Activated CD8-positive, alpha-beta T cell treated with anti-CD3 and anti-CD28 coated beads for 36 hours (primary cell): ENCODE measurements around the gene TRAK1. TPM values are rescaled to one million over a fixed set of nuclear protein-coding genes. Genes with fewer than 3 reads are reported as not detected.
A peak's percentile ranks its signal among the peaks of the same experiment; 100 is the strongest.

Source experiments
- ATAC-seq: fragments of 200-7000 bp; cut with Tn5 transposase; one replicate; pipeline ENCODE4 v1.10.0; 2021; ENCODE audit warnings: mild to moderate bottlenecking, moderate library complexity
- CTCF ChIA-PET: fragments of 350-600 bp; sonication (Branson Sonifier 250); formaldehyde crosslinking; loops from one replicate; lab custom pipeline; 2021; ENCODE audit warnings: antibody characterized with exemption; lab: Charles Lee
- POLR2A ChIA-PET: fragments of 350-600 bp; sonication (Branson Sonifier 250); formaldehyde crosslinking; loops from one replicate; lab custom pipeline; 2021; ENCODE audit warnings: antibody characterized with exemption; lab: Charles Lee
- DNase-seq: peaks from one replicate; pipeline ENCODE4 v3.0.0-alpha.2; 2020
- H3K27ac Mint-ChIP-seq: one replicate; pipeline ENCODE4 v1.8.0; 2021; ENCODE audit warnings: mild to moderate bottlenecking, mixed read lengths
- H3K27me3 Mint-ChIP-seq: one replicate; pipeline ENCODE4 v1.8.0; 2021; ENCODE audit warnings: mixed read lengths
- H3K36me3 Mint-ChIP-seq: one replicate; pipeline ENCODE4 v1.8.0; 2021; ENCODE audit warnings: low read depth, mixed read lengths
- H3K4me1 Mint-ChIP-seq: one replicate; pipeline ENCODE4 v1.8.0; 2021; ENCODE audit warnings: low read depth, mixed read lengths
- H3K4me3 Mint-ChIP-seq: one replicate; pipeline ENCODE4 v1.8.0; 2021; ENCODE audit warnings: mild to moderate bottlenecking, moderate library complexity, mixed read lengths
- H3K9me3 Mint-ChIP-seq: one replicate; pipeline ENCODE4 v1.8.0; 2021; ENCODE audit warnings: mixed read lengths
- intact Hi-C: fragments of 100-400 bp; cut with micrococcal nuclease; formaldehyde crosslinking; loops from one replicate; pipeline ENCODE4 v1.10.0; 2022
- total RNA-seq, 2 experiments: library from RNA; stranded (reverse); gene quantifications; one replicate each; pipeline ENCODE4 v1.2.3, GENCODE V29; 2021
- TF ChIP-seq, protein P1 (sequence below): fragments of 200-600 bp; IDR thresholded peaks from one replicate; pipeline ENCODE4 v1.8.0; 2022; ENCODE audit warnings: antibody characterized with exemption, mild to moderate bottlenecking

The TRAK1 gene
- total RNA-seq, 2 experiments from 2014 or later = 24.1 to 24.3 TPM

DNA sequence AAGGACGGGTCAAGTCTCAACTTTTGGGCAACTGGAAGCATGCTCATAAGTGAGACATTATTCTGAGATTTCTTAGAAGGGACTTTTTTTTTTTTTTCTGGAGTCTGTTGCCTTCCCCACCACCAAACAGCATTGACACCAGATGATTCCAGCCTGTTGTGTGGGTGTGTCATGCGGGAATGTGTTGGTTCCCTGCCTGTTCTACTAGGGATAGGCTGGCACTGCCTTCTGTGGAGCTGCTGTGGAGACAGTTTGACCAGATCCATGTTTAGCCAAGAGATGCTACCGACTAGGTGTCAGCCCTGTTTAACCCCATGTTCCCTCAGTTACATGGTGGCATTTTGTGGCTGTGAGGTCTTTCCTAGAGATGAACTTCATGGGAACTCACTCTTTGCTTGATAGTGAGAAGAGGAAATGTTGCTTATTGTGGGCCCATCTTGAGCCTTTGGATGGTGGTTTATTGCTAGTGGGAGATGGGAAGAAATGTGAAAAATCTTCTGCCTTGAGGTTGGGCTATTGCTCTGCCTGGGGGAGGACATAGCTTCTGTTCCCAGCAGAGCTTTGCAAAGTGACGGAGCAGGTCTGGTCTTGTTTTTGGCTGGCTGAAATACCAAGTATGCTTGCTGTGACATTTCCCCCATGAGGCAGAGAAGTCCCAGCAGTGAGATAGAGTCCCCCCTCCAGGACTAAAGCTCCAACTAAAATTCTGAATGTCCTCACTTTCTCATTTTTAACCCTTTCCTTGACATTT lies 31.3 kb downstream of the TRAK1 start:
- ChIA-PET POLR2A (no interaction called here), CTCF (interaction anchor here (2.0 kb wide), 1 partner anchor 69 kb away, joined by 7 read pairs; no protein-coding TSS in a partner anchor)
- no peak for DNase-seq
- Mint-ChIP-seq H3K27me3 (no peaks in the 10 kb centered on the region), H3K4me3 (no peak overlapping the region), H3K4me1 (peaks cover 27% of the 10 kb centered on the region), H3K36me3 (peaks cover 15% of the 10 kb centered on the region), H3K27ac (no peak overlapping the region), H3K9me3 (no peaks in the 10 kb centered on the region)
- intact Hi-C loops = no loop called here
- no peak for ATAC-seq
- TF ChIP-seq, protein P1, sequence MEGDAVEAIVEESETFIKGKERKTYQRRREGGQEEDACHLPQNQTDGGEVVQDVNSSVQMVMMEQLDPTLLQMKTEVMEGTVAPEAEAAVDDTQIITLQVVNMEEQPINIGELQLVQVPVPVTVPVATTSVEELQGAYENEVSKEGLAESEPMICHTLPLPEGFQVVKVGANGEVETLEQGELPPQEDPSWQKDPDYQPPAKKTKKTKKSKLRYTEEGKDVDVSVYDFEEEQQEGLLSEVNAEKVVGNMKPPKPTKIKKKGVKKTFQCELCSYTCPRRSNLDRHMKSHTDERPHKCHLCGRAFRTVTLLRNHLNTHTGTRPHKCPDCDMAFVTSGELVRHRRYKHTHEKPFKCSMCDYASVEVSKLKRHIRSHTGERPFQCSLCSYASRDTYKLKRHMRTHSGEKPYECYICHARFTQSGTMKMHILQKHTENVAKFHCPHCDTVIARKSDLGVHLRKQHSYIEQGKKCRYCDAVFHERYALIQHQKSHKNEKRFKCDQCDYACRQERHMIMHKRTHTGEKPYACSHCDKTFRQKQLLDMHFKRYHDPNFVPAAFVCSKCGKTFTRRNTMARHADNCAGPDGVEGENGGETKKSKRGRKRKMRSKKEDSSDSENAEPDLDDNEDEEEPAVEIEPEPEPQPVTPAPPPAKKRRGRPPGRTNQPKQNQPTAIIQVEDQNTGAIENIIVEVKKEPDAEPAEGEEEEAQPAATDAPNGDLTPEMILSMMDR = no peak

DNA sequence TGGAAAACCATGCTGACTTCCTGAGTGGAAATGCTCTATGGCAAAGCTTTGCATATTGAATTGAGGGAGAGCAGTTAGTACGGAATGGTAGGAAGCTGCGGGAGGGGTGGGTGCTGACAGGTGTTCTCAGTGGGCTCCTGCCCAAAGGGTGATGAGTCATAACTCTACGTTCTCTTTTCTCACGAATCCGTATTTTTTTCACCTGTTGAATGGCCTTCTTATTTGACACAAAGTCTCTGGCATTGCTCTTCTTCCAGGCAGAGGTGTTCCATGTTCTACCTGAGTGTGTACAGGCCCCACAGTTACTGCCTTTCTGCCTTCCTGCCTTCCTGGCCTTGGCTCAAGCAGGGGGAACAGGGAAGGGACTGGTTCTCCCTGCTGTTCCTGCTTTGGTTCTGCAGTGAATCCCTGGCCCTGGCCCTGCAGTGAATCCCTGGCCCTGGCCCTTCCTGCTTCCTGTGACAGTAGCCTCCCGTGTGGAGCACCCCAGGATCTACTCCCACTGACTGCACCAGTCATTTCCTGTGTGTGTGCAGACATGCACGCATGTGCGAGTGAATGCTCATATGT lies 31.9 kb downstream of the TRAK1 start:
- no peak for ATAC-seq
- Mint-ChIP-seq H3K4me3 (no peak overlapping the region), H3K27ac (peak overlapping the region; percentile 32), H3K36me3 (peaks cover 15% of the 10 kb centered on the region), H3K4me1 (peaks cover 27% of the 10 kb centered on the region), H3K27me3 (no peaks in the 10 kb centered on the region), H3K9me3 (no peaks in the 10 kb centered on the region)
- CTCF ChIA-PET = interaction anchor here (2.0 kb wide), 1 partner anchor 68 kb away, joined by 7 read pairs; no protein-coding TSS in a partner anchor
- POLR2A ChIA-PET = no interaction called here
- no peak for DNase-seq
- TF ChIP-seq, protein P1 = no peak
- intact Hi-C loops = no loop called here

DNA sequence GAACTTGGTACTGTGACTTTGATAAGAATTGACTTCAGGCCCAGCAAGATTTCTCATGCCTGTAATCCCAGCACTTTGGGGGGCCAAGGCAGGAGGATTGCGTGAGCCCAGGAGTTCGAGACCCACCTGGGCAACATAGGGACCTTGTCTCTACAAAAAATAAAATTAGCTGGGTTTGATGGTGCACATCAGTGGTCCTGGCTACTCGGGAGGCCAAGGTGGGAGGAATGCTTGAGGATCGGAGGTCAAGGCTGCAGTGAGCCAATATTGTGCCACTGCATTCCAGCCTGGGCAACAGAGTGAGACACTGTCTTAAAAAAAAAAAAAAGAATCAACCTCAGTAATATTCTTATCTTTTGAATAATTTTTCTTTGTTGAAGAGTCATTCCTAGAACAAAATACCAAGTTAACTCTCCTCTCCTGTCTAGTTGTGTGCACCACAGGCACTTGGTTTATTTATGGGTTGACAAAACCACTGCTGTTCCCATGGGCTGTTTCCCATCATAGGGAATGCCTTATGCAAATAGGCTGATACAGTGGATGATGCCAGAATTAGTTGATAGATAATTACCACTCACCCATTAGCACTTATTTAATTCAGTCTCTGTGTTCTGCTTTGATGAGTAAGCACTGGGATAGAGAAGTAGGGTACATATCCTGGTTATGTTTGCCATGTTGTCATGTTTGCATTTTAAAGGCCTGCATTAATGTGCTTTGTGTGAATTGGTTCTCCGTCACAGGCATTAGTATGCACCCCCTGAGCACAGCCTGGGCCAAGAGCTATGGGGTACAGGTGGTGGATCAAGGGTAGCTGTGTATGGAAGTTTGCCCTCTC lies 32.9 kb downstream of the TRAK1 start:
- DNase-seq (no peak), ATAC-seq (no peak)
- no peaks in the 10 kb centered on the region for H3K27me3 Mint-ChIP-seq
- no peak overlapping the region for H3K4me3 Mint-ChIP-seq
- no peaks in the 10 kb centered on the region for H3K9me3 Mint-ChIP-seq
- H3K4me1 Mint-ChIP-seq = peaks cover 24% of the 10 kb centered on the region
- intact Hi-C loops = no loop called here
- H3K36me3 Mint-ChIP-seq = peaks cover 16% of the 10 kb centered on the region
- ChIA-PET CTCF (no interaction called here), POLR2A (no interaction called here)
- TF ChIP-seq, protein P1 = no peak
- no peak overlapping the region for H3K27ac Mint-ChIP-seq

DNA sequence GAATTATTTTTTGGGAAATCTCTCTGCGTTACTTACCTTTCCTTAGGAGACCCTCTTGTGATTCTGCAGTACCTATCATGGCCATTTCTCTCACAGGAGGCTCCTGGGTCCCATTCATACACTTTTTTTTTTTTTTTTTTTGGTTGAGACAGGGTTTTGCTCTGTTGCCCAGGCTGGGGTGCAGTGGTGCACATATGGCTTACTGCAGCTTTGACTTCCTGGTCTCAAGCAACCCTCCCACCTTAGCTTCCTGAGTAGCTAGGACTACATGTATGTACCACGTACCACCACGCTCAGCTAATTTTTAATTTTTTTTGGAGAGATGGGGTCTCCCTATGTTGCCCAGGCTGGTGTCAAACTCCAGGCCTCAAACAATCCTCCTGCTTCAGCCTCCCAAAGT lies 36.1 kb downstream of the TRAK1 start:
- no peak for DNase-seq
- ATAC-seq = no peak
- H3K27me3 Mint-ChIP-seq = no peaks in the 10 kb centered on the region
- no peak overlapping the region for H3K27ac Mint-ChIP-seq
- H3K9me3 Mint-ChIP-seq = no peaks in the 10 kb centered on the region
- ChIA-PET POLR2A (no interaction called here), CTCF (no interaction called here)
- peaks cover 14% of the 10 kb centered on the region for H3K4me1 Mint-ChIP-seq
- TF ChIP-seq, protein P1 = no peak
- H3K36me3 Mint-ChIP-seq = peaks cover 20% of the 10 kb centered on the region
- H3K4me3 Mint-ChIP-seq = no peak overlapping the region
- intact Hi-C loops = no loop called here
